ENCODE results near the gene PERM1. TPM values are rescaled to one million over a fixed set of nuclear protein-coding genes. Genes with fewer than 3 reads are reported as not detected.

PERM1 gene
- total and polyA plus RNA-seq, 2 donors (not counting 1 experiment from before 2014, with no cell fraction given): not detected

DNA sequence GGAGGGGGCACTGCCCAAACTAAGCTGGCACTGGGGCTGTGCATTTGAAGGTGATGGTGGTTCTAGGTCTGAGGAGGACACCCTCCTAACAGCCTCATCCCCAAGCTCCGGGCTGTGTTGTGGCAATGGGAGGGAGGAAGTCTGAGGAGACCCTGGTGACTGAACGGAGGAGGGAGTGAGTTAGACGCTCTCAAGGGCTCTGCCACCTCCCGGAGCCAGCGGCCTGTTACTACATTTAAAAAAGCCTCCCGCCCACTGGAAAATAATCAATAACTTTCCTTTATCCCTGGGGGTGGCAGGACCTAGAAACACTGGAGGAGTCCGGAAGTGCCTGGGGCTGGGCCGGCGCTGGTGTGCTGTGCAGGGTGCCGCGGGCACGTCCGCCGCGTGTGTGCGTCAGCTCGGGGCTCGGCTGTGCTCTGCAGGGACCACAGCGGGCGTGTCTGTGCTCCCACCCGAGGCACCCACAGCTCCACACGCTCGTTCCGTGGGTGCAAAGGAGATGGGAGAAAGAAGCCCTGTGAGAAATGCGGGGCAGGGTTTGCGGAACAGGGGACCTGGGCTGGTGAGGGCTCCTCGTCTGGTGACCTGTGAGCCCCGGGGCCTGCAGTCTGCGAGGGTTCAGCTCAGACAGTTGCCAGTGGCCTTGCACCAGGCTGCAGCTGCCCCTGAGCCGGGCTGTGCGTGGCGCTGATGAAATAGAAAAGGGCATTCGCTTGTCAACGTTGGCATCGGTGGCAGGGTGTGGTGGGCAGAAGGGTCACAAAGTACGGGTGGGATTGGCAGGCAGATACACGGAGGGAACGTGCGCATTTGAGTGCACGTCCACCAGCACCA, 52.9 kb downstream of the PERM1 start:
- TF ChIP-seq, protein P1, sequence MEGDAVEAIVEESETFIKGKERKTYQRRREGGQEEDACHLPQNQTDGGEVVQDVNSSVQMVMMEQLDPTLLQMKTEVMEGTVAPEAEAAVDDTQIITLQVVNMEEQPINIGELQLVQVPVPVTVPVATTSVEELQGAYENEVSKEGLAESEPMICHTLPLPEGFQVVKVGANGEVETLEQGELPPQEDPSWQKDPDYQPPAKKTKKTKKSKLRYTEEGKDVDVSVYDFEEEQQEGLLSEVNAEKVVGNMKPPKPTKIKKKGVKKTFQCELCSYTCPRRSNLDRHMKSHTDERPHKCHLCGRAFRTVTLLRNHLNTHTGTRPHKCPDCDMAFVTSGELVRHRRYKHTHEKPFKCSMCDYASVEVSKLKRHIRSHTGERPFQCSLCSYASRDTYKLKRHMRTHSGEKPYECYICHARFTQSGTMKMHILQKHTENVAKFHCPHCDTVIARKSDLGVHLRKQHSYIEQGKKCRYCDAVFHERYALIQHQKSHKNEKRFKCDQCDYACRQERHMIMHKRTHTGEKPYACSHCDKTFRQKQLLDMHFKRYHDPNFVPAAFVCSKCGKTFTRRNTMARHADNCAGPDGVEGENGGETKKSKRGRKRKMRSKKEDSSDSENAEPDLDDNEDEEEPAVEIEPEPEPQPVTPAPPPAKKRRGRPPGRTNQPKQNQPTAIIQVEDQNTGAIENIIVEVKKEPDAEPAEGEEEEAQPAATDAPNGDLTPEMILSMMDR (IDR thresholded peaks at IDR 0.05): no peak
- TF ChIP-seq EZH2 (IDR thresholded peaks at IDR 0.05; ENCODE audit: borderline replicate concordance, insufficient read depth, low read depth, low read length, poor library complexity, severe bottlenecking): no peak
- intact Hi-C loops (cut with micrococcal nuclease): no loop called here
- DNase-seq: no peak
- Histone ChIP-seq H3K27me3 (replicated peaks in 1 of 4; ENCODE audit: control extremely low read depth in 1 of 4, control insufficient read depth in 3 of 4, insufficient read depth in 4 of 4, low read length in 3 of 4) (peaks cover 0 to 63% (median 13%) of the 10 kb centered on the region in 4 experiments), H3K4me2 (replicated peaks; ENCODE audit: low read depth, low read length, poor library complexity, severe bottlenecking) (no peak overlapping the region), H4K20me1 (ENCODE audit: control insufficient read depth, insufficient read depth, low read length, poor library complexity, severe bottlenecking) (no peaks in the 10 kb centered on the region), H3K9me3 (ENCODE audit: control extremely low read depth in 1 of 3, control insufficient read depth in 2 of 3, insufficient read depth in 1 of 3, low read length in 2 of 3) (no peaks in the 10 kb centered on the region), H3K4me3 (ENCODE audit: control extremely low read depth in 1 of 5, extremely low read depth in 1 of 5, insufficient read depth in 1 of 5, low read depth in 2 of 5, low read length in 4 of 5) (no peak overlapping the region), H3K4me1 (ENCODE audit: control insufficient read depth in 2 of 2, insufficient read depth in 2 of 2, low read length in 2 of 2) (peaks cover 12 to 17% of the 10 kb centered on the region in 2 donors), H3K9ac (ENCODE audit: low read length) (no peak overlapping the region), H3K79me2 (ENCODE audit: control insufficient read depth, insufficient read depth, low read length) (no peaks in the 10 kb centered on the region), H3K36me3 (replicated peaks in 1 of 2; ENCODE audit: control extremely low read depth in 1 of 2, control insufficient read depth in 1 of 2, extremely low read depth in 1 of 2, insufficient read depth in 2 of 2, low read length in 1 of 2) (no peaks in the 10 kb centered on the region), H2AFZ (ENCODE audit: insufficient read depth, low read depth, low read length, poor library complexity, severe bottlenecking) (no peak overlapping the region), H3K27ac (ENCODE audit: low read length in 2 of 2) (no peak overlapping the region)
- no peak for ATAC-seq (ENCODE audit: low read depth)
- no peaks in the 10 kb centered on the region for H3K9me3 Mint-ChIP-seq (ENCODE audit: insufficient read depth)
- WGBS (ENCODE audit: insufficient coverage): 88% methylated on average over 34 of the region's 40 CpGs
- peaks cover 6% of the 10 kb centered on the region for H3K4me1 Mint-ChIP-seq
- peaks cover 28% of the 10 kb centered on the region for H3K27me3 Mint-ChIP-seq
- no peak overlapping the region for H3K27ac Mint-ChIP-seq
- ChIA-PET CTCF (no interaction called here), POLR2A (no interaction called here)
- no peak overlapping the region for H3K4me3 Mint-ChIP-seq

DNA sequence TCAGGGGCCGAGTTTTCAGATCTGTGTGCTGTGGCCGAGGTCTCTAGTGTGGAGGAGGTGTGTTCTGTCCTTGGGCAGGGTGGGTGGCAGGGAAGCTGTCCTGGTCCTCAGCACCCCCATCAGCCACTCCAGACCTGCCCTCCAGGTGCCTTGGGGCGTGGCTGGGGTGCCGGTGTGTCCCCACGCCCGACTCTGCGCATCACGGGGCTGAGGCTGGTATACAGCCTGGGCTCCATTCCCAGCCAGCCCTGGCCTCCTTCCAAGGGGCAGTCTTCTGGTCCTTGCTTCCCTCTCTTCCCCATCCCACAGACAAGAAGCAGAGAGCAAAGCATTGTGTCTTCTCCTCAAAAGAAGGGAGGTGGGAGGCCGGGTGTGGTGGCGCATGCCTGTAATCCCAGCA, 54.1 kb downstream of the PERM1 start:
- POLR2A ChIA-PET: no interaction called here
- H3K36me3 ChIP-seq (replicated peaks in 1 of 2; ENCODE audit: control extremely low read depth in 1 of 2, control insufficient read depth in 1 of 2, extremely low read depth in 1 of 2, insufficient read depth in 2 of 2, low read length in 1 of 2): no peaks in the 10 kb centered on the region

More for the DNA sequence above, 54.1 kb downstream of the PERM1 start:
- Histone ChIP-seq H3K4me2 (replicated peaks; ENCODE audit: low read depth, low read length, poor library complexity, severe bottlenecking) (no peak overlapping the region), H4K20me1 (ENCODE audit: control insufficient read depth, insufficient read depth, low read length, poor library complexity, severe bottlenecking) (no peaks in the 10 kb centered on the region), H3K4me3 (ENCODE audit: control extremely low read depth in 1 of 5, extremely low read depth in 1 of 5, insufficient read depth in 1 of 5, low read depth in 2 of 5, low read length in 4 of 5) (no peak overlapping the region), H3K27ac (ENCODE audit: low read length in 2 of 2) (no peak overlapping the region), H3K27me3 (replicated peaks in 1 of 4; ENCODE audit: control extremely low read depth in 1 of 4, control insufficient read depth in 3 of 4, insufficient read depth in 4 of 4, low read length in 3 of 4) (peaks cover 0 to 64% (median 18%) of the 10 kb centered on the region in 4 experiments), H3K9ac (ENCODE audit: low read length) (no peak overlapping the region), H2AFZ (ENCODE audit: insufficient read depth, low read depth, low read length, poor library complexity, severe bottlenecking) (no peak overlapping the region), H3K79me2 (ENCODE audit: control insufficient read depth, insufficient read depth, low read length) (no peaks in the 10 kb centered on the region), H3K4me1 (ENCODE audit: control insufficient read depth in 2 of 2, insufficient read depth in 2 of 2, low read length in 2 of 2) (peaks cover 20 to 26% of the 10 kb centered on the region in 2 donors), H3K9me3 (ENCODE audit: control extremely low read depth in 1 of 3, control insufficient read depth in 2 of 3, insufficient read depth in 1 of 3, low read length in 2 of 3) (peaks cover 0 to 3% (median 0%) of the 10 kb centered on the region in 3 donors)
- H3K4me3 Mint-ChIP-seq: no peak overlapping the region
- WGBS (ENCODE audit: insufficient coverage): 92% methylated on average over 6 of the region's 10 CpGs
- TF ChIP-seq EZH2 (IDR thresholded peaks at IDR 0.05; ENCODE audit: borderline replicate concordance, insufficient read depth, low read depth, low read length, poor library complexity, severe bottlenecking): no peak
- TF ChIP-seq, protein P1 (IDR thresholded peaks at IDR 0.05): no peak
- H3K4me1 Mint-ChIP-seq: peaks cover 11% of the 10 kb centered on the region
- DNase-seq: no peak
- no peak overlapping the region for H3K27ac Mint-ChIP-seq
- intact Hi-C loops (cut with micrococcal nuclease): no loop called here
- H3K27me3 Mint-ChIP-seq: peaks cover 34% of the 10 kb centered on the region
- CTCF ChIA-PET: no interaction called here
- H3K9me3 Mint-ChIP-seq (ENCODE audit: insufficient read depth): no peaks in the 10 kb centered on the region
- ATAC-seq (ENCODE audit: low read depth): no peak
